ENCODE data around the gene CELSR1. TPM values are rescaled to one million over a fixed set of nuclear protein-coding genes. Genes with fewer than 3 reads are reported as not detected.

CELSR1 gene
- total and polyA plus RNA-seq, 2 donors (not counting 1 experiment from before 2014, with no cell fraction given) = 30.2 to 34.8 TPM

- Histone ChIP-seq H3K4me2 (replicated peaks; ENCODE audit: low read depth, low read length, poor library complexity, severe bottlenecking) (no peak overlapping the region), H3K4me3 (ENCODE audit: control extremely low read depth in 1 of 5, extremely low read depth in 1 of 5, insufficient read depth in 1 of 5, low read depth in 2 of 5, low read length in 4 of 5) (no peak overlapping the region), H3K27me3 (replicated peaks in 1 of 4; ENCODE audit: control extremely low read depth in 1 of 4, control insufficient read depth in 3 of 4, insufficient read depth in 4 of 4, low read length in 3 of 4) (no peaks in the 10 kb centered on the region), H3K9ac (ENCODE audit: low read length) (no peak overlapping the region), H3K36me3 (replicated peaks in 1 of 2; ENCODE audit: control extremely low read depth in 1 of 2, control insufficient read depth in 1 of 2, extremely low read depth in 1 of 2, insufficient read depth in 2 of 2, low read length in 1 of 2) (peaks cover 0 to 63% of the 10 kb centered on the region in 2 experiments), H2AFZ (ENCODE audit: insufficient read depth, low read depth, low read length, poor library complexity, severe bottlenecking) (no peak overlapping the region), H4K20me1 (ENCODE audit: control insufficient read depth, insufficient read depth, low read length, poor library complexity, severe bottlenecking) (no peaks in the 10 kb centered on the region), H3K79me2 (ENCODE audit: control insufficient read depth, insufficient read depth, low read length) (no peaks in the 10 kb centered on the region), H3K4me1 (ENCODE audit: control insufficient read depth in 2 of 2, insufficient read depth in 2 of 2, low read length in 2 of 2) (no peaks in the 10 kb centered on the region), H3K9me3 (ENCODE audit: control extremely low read depth in 1 of 3, control insufficient read depth in 2 of 3, insufficient read depth in 1 of 3, low read length in 2 of 3) (no peaks in the 10 kb centered on the region), H3K27ac (ENCODE audit: low read length in 2 of 2) (no peak overlapping the region)
- CTCF ChIA-PET = no interaction called here
- 97% methylated on average over 13 of the region's 13 CpGs for WGBS (ENCODE audit: insufficient coverage)
- ATAC-seq (ENCODE audit: low read depth) (no peak), DNase-seq (no peak)
- intact Hi-C loops (cut with micrococcal nuclease) = no loop called here
- no peaks in the 10 kb centered on the region for H3K9me3 Mint-ChIP-seq (ENCODE audit: insufficient read depth)
- TF ChIP-seq EZH2 (IDR thresholded peaks at IDR 0.05; ENCODE audit: borderline replicate concordance, insufficient read depth, low read depth, low read length, poor library complexity, severe bottlenecking) (no peak), CTCF (IDR thresholded peaks at IDR 0.05) (no peak)
- no peaks in the 10 kb centered on the region for H3K27me3 Mint-ChIP-seq
- H3K4me1 Mint-ChIP-seq = no peaks in the 10 kb centered on the region
- H3K27ac Mint-ChIP-seq = no peak overlapping the region
- POLR2A ChIA-PET = no interaction called here
- no peak overlapping the region for H3K4me3 Mint-ChIP-seq
These were observed 142.3 kb downstream of the CELSR1 start for GRCh38 chr22:46395145-46395544.

- POLR2A ChIA-PET = no interaction called here
- WGBS (ENCODE audit: insufficient coverage) = 98% methylated on average over 14 of the region's 14 CpGs
These were observed 142.8 kb downstream of the CELSR1 start for GRCh38 chr22:46394622-46395021.

More at GRCh38 chr22:46394622-46395021, 142.8 kb downstream of the CELSR1 start:
- no peak overlapping the region for H3K9ac ChIP-seq (ENCODE audit: low read length)
- no peak for TF ChIP-seq EZH2 (IDR thresholded peaks at IDR 0.05; ENCODE audit: borderline replicate concordance, insufficient read depth, low read depth, low read length, poor library complexity, severe bottlenecking)
- no peak for TF ChIP-seq CTCF (IDR thresholded peaks at IDR 0.05)
- H3K36me3 ChIP-seq (replicated peaks in 1 of 2; ENCODE audit: control extremely low read depth in 1 of 2, control insufficient read depth in 1 of 2, extremely low read depth in 1 of 2, insufficient read depth in 2 of 2, low read length in 1 of 2) = peaks cover 0 to 64% of the 10 kb centered on the region in 2 experiments
- intact Hi-C loops (cut with micrococcal nuclease) = no loop called here
- Mint-ChIP-seq H3K9me3 (ENCODE audit: insufficient read depth) (no peaks in the 10 kb centered on the region), H3K4me3 (no peak overlapping the region), H3K27ac (no peak overlapping the region), H3K4me1 (no peaks in the 10 kb centered on the region), H3K27me3 (no peaks in the 10 kb centered on the region)
- H4K20me1 ChIP-seq (ENCODE audit: control insufficient read depth, insufficient read depth, low read length, poor library complexity, severe bottlenecking) = no peaks in the 10 kb centered on the region
- no peaks in the 10 kb centered on the region for H3K9me3 ChIP-seq (ENCODE audit: control extremely low read depth in 1 of 3, control insufficient read depth in 2 of 3, insufficient read depth in 1 of 3, low read length in 2 of 3)
- no peaks in the 10 kb centered on the region for H3K4me1 ChIP-seq (ENCODE audit: control insufficient read depth in 2 of 2, insufficient read depth in 2 of 2, low read length in 2 of 2)
- no peaks in the 10 kb centered on the region for H3K79me2 ChIP-seq (ENCODE audit: control insufficient read depth, insufficient read depth, low read length)
- H2AFZ ChIP-seq (ENCODE audit: insufficient read depth, low read depth, low read length, poor library complexity, severe bottlenecking) = no peak overlapping the region
- no peak for ATAC-seq (ENCODE audit: low read depth)
- H3K27ac ChIP-seq (ENCODE audit: low read length in 2 of 2) = no peak overlapping the region
- DNase-seq = no peak
- H3K4me3 ChIP-seq (ENCODE audit: control extremely low read depth in 1 of 5, extremely low read depth in 1 of 5, insufficient read depth in 1 of 5, low read depth in 2 of 5, low read length in 4 of 5) = no peak overlapping the region
- no peak overlapping the region for H3K4me2 ChIP-seq (replicated peaks; ENCODE audit: low read depth, low read length, poor library complexity, severe bottlenecking)
- CTCF ChIA-PET = no interaction called here
- H3K27me3 ChIP-seq (replicated peaks in 1 of 4; ENCODE audit: control extremely low read depth in 1 of 4, control insufficient read depth in 3 of 4, insufficient read depth in 4 of 4, low read length in 3 of 4) = no peaks in the 10 kb centered on the region
